GM21360 (cell line): Measurements from ENCODE around the gene CPT1B.
"Not testable (repeated sequence)": the region's sequence is repeated elsewhere in the genome, so short reads cannot be mapped to it uniquely, and the experiment has no call there.

ENCODE experiments used
- ATAC-seq: cut with Tn5 transposase; IDR thresholded peaks from one replicate; pipeline ENCODE4 v1.9.1; 2021; ENCODE audit warnings: mild to moderate bottlenecking, moderate library complexity; ENCODE audit not compliant: unreplicated experiment

The CPT1B gene

GRCh38 chr22:50610041-50610451, 31.8 kb upstream of the CPT1B start:
- ATAC-seq = no peak

- no peak for ATAC-seq
These were observed 31.4 kb upstream of the CPT1B start for GRCh38 chr22:50609599-50609998.

- ATAC-seq = no peak
These were observed 30.8 kb upstream of the CPT1B start for GRCh38 chr22:50608996-50609395.

GRCh38 chr22:50608058-50608840, 30.0 kb upstream of the CPT1B start:
- ATAC-seq = not testable (repeated sequence)

GRCh38 chr22:50607659-50608020, 29.4 kb upstream of the CPT1B start:
- no peak for ATAC-seq

- no peak for ATAC-seq
These were observed 28.9 kb upstream of the CPT1B start for GRCh38 chr22:50606946-50607658.

GRCh38 chr22:50606165-50606945, 28.1 kb upstream of the CPT1B start:
- ATAC-seq = no peak

GRCh38 chr22:50605613-50606074, 27.4 kb upstream of the CPT1B start:
- no peak for ATAC-seq

- ATAC-seq = no peak
These were observed 26.9 kb upstream of the CPT1B start for GRCh38 chr22:50605002-50605612.

GRCh38 chr22:50604256-50605001, 26.2 kb upstream of the CPT1B start:
- ATAC-seq = no peak

- no peak for ATAC-seq
These were observed 25.5 kb upstream of the CPT1B start for GRCh38 chr22:50603511-50604255.

- ATAC-seq = no peak
These were observed 24.1 kb upstream of the CPT1B start for GRCh38 chr22:50602338-50602700.

GRCh38 chr22:50601669-50602337, 23.6 kb upstream of the CPT1B start:
- no peak for ATAC-seq

- no peak for ATAC-seq
These were observed 22.9 kb upstream of the CPT1B start for GRCh38 chr22:50600967-50601668.

- ATAC-seq = no peak
These were observed 22.3 kb upstream of the CPT1B start, which contains the start of gene MAPK8IP2 for GRCh38 chr22:50600538-50600937. MAPK8IP2 (plus strand) TSS chr22:50600793; CDS start chr22:50600819, 26 bp downstream.

GRCh38 chr22:50599816-50600455, 21.7 kb upstream of the CPT1B start:
- ATAC-seq = no peak

GRCh38 chr22:50597097-50597496, 18.9 kb upstream of the CPT1B start:
- ATAC-seq = no peak

- no peak for ATAC-seq
These were observed 17.0 kb upstream of the CPT1B start for GRCh38 chr22:50595189-50595588.
